Psoas muscle (tissue), 8 donors: ENCODE data around the gene PIGM. TPM values are rescaled to one million over a fixed set of nuclear protein-coding genes. Genes with fewer than 3 reads are reported as not detected.
A peak's percentile ranks its signal among the peaks of the same experiment; 100 is the strongest.

Experiments
- ATAC-seq, 4 donors: fragments of 200-7000 bp; cut with Tn5 transposase; one replicate each; pipeline ENCODE4 v1.9.1; 2020; ENCODE audit warnings: moderate library complexity in 3 of 4, mild to moderate bottlenecking in 2 of 4
- DNase-seq, 2 donors: peaks; one replicate each; pipeline ENCODE4 v3.0.0-alpha.2; 2020
- H3K27ac ChIP-seq: fragments of 200-600 bp; one replicate; pipeline ENCODE4 v1.8.0; 2022
- H3K27me3 ChIP-seq, 3 donors: fragments of 200-600 bp in 1 of 3; one replicate each; pipeline versions ENCODE4 v1.6.1 to v1.8.0; 2013 to 2022; ENCODE audit warnings: low read length in 2 of 3, mild to moderate bottlenecking in 2 of 3, moderate library complexity in 1 of 3; ENCODE audit not compliant: insufficient read depth in 3 of 3
- H3K36me3 ChIP-seq, 2 donors: fragments of 200-600 bp in 1 of 2; one replicate each; pipeline versions ENCODE4 v1.6.1 to v1.8.0; 2013 to 2022; ENCODE audit warnings: low read depth in 1 of 2, mild to moderate bottlenecking in 1 of 2, moderate library complexity in 1 of 2; ENCODE audit not compliant: insufficient read depth in 1 of 2
- H3K4me1 ChIP-seq: fragments of 200-600 bp; one replicate; pipeline ENCODE4 v1.8.0; 2022
- H3K4me3 ChIP-seq: fragments of 200-600 bp; one replicate; pipeline ENCODE4 v1.8.0; 2022; ENCODE audit warnings: mild to moderate bottlenecking
- H3K9me3 ChIP-seq: fragments of 200-600 bp; one replicate; pipeline ENCODE4 v1.8.0; 2022
- WGBS, 3 donors: extraction: QIAGEN DNeasy Blood & Tissue Kit; methylation state at CpG; one replicate each; pipeline versions ENCODE4 v1.1.6 to v1.1.7; 2013; 5-methylcytosine and 5-hydroxymethylcytosine counted together
- intact Hi-C, 2 donors: fragments of 100-400 bp; cut with DNase I; formaldehyde crosslinking; loops; one replicate each; pipeline versions ENCODE4 v1.11.0 to v1.14.2; 2022
- polyA plus RNA-seq, 3 donors: library from polyadenylated mRNA; stranded (reverse); fragments of 200-250 nt; gene quantifications; one replicate each; pipeline ENCODE4 v1.2.3, GENCODE V29; 2013
- total RNA-seq, 4 donors: library from RNA; stranded (reverse); fragmentation: NEBNext Ultra II Directional in 2 of 4; extraction: Animal tissue kit (Norgen Biotek cat#: 25700) in 2 of 4; gene quantifications; one replicate each; pipeline versions ENCODE4 v1.2.1 to v1.2.4, GENCODE V29; 2021 to 2023
- TF ChIP-seq, protein P1 (sequence below): fragments of 200-600 bp; IDR thresholded peaks from one replicate; pipeline ENCODE4 v1.8.0; 2022; ENCODE audit warnings: antibody characterized with exemption
- donor health status: healthy with polysubstance abuse.
- donor health status: DM: no; HTN: no; CAD: no; lungs with moderate emphysema.
- donor health status: Bipolar disorder and iron deficiency.
- donor health status: healthy.
- donor health status: DM: yes; HTN: yes; CAD: no.
- donor health status: DM: no; HTN: no; CAD: no.
- donor health status: DM: no; HTN: no; CAD: no.
- donor health status: DM: yes; HTN: yes; CAD: no.

PIGM gene
- total and polyA plus RNA-seq, 7 donors = 0.66 to 1.5 (median 1.4) TPM

GRCh38 chr1:160048335-160048734 lies 16.5 kb upstream of the PIGM start:
- no peak for ATAC-seq
- Histone ChIP-seq H3K4me3 (no peak overlapping the region), H3K4me1 (no peaks in the 10 kb centered on the region), H3K27ac (no peak overlapping the region), H3K27me3 (peaks cover 0 to 6% (median 0%) of the 10 kb centered on the region in 3 donors), H3K9me3 (no peaks in the 10 kb centered on the region), H3K36me3 (no peaks in the 10 kb centered on the region)
- TF ChIP-seq, protein P1, sequence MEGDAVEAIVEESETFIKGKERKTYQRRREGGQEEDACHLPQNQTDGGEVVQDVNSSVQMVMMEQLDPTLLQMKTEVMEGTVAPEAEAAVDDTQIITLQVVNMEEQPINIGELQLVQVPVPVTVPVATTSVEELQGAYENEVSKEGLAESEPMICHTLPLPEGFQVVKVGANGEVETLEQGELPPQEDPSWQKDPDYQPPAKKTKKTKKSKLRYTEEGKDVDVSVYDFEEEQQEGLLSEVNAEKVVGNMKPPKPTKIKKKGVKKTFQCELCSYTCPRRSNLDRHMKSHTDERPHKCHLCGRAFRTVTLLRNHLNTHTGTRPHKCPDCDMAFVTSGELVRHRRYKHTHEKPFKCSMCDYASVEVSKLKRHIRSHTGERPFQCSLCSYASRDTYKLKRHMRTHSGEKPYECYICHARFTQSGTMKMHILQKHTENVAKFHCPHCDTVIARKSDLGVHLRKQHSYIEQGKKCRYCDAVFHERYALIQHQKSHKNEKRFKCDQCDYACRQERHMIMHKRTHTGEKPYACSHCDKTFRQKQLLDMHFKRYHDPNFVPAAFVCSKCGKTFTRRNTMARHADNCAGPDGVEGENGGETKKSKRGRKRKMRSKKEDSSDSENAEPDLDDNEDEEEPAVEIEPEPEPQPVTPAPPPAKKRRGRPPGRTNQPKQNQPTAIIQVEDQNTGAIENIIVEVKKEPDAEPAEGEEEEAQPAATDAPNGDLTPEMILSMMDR = no peak
- no peak for DNase-seq
- intact Hi-C loops = loop anchor here in 1 of 2 donors (5.0 kb wide), 1 partner anchor 34 kb away; the partner anchor contains the start of gene KCNJ9

- H3K4me3 ChIP-seq = no peak overlapping the region
- intact Hi-C loops = loop anchor here in 1 of 2 donors (5.0 kb wide), 1 partner anchor 35 kb away; the partner anchor contains the start of gene KCNJ9
- H3K4me1 ChIP-seq = no peaks in the 10 kb centered on the region
Observed at GRCh38 chr1:160047111-160047991, 15.6 kb upstream of the PIGM start.

GRCh38 chr1:160046494-160047110 lies 14.8 kb upstream of the PIGM start:
- Histone ChIP-seq H3K36me3 (no peaks in the 10 kb centered on the region), H3K4me1 (no peaks in the 10 kb centered on the region), H3K4me3 (no peak overlapping the region), H3K27ac (no peak overlapping the region), H3K9me3 (no peaks in the 10 kb centered on the region), H3K27me3 (no peaks in the 10 kb centered on the region)
- intact Hi-C loops = loop anchor here in 1 of 2 donors (5.0 kb wide), 1 partner anchor 36 kb away; the partner anchor contains the start of gene KCNJ9
- 7 to 11% (median 9%) methylated on average over 11 of the region's 11 CpGs for WGBS, 3 donors
- TF ChIP-seq, protein P1 = peak; percentile 50
- peak; percentile 57 to 72 for DNase-seq
- peak; percentile 62 to 86 (median 76) for ATAC-seq

More at GRCh38 chr1:160047111-160047991, 15.6 kb upstream of the PIGM start:
- H3K27ac ChIP-seq = no peak overlapping the region
- peaks cover 0 to 1% (median 0%) of the 10 kb centered on the region in 3 donors for H3K27me3 ChIP-seq
- H3K36me3 ChIP-seq = no peaks in the 10 kb centered on the region
- DNase-seq (no peak), ATAC-seq (no peak)
- TF ChIP-seq, protein P1 = no peak
- WGBS, 3 donors = 78 to 83% (median 80%) methylated on average over 9 of the region's 9 CpGs
- no peaks in the 10 kb centered on the region for H3K9me3 ChIP-seq

DNA sequence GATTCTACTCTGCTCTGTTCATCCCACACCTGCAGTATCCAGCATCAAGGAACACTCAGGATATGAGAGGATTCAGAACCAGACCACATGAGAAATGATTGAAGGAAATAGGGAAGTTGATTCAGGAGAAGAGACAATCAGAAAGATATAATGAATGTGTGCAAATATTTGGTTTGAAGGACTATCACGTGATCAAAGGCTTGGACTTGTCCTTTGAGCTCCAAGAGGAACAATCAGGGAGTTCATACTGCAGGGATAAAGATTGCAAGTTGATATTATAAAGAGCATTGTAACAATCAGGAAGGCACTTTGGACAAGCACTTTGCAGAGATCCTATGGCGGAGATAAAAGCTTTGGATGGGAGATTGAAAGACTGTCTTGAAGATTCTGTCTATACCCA lies 13.9 kb upstream of the PIGM start:
- Histone ChIP-seq H3K4me3 (no peak overlapping the region), H3K4me1 (no peaks in the 10 kb centered on the region), H3K27me3 (no peaks in the 10 kb centered on the region), H3K9me3 (no peaks in the 10 kb centered on the region), H3K27ac (no peak overlapping the region), H3K36me3 (no peaks in the 10 kb centered on the region)
- TF ChIP-seq, protein P1 = no peak
- intact Hi-C loops = loop anchor here in 1 of 2 donors (5.0 kb wide), 1 partner anchor 37 kb away; the partner anchor contains the start of gene KCNJ9
- no peak for DNase-seq
- 74 to 87% (median 79%) methylated on average over 2 of the region's 2 CpGs for WGBS, 3 donors
- ATAC-seq = no peak
